Stimulated activated CD8-positive, alpha-beta memory T cell treated with anti-CD3 and anti-CD28 coated beads, Interleukin-12 subunit alpha, Interleukin-12 subunit beta, amount 100 ng/mL, for 24 hours (primary cell): ENCODE results near the gene SERINC5.
"Not testable (repeated sequence)": the region's sequence is repeated elsewhere in the genome, so short reads cannot be mapped to it uniquely, and the experiment has no call there.

Experiments
- DNase-seq: peaks from one replicate; pipeline ENCODE4 v3.0.0-alpha.2; 2020; ENCODE audit errors: extremely low read depth

SERINC5 gene

GRCh38 chr5:80227979-80228596 lies 27.8 kb downstream of the SERINC5 start:
- no peak for DNase-seq

- DNase-seq: no peak
These were observed 29.9 kb downstream of the SERINC5 start for GRCh38 chr5:80225934-80226326.

GRCh38 chr5:80225189-80225933 lies 30.5 kb downstream of the SERINC5 start:
- no peak for DNase-seq

- DNase-seq: no peak
These were observed 32.3 kb downstream of the SERINC5 start for GRCh38 chr5:80223561-80223960.

GRCh38 chr5:80220245-80220897 lies 35.5 kb downstream of the SERINC5 start:
- DNase-seq: no peak

- DNase-seq: no peak
These were observed 36.5 kb downstream of the SERINC5 start for GRCh38 chr5:80219391-80219790.

- DNase-seq: no peak
These were observed 38.2 kb downstream of the SERINC5 start for GRCh38 chr5:80217667-80218066.

GRCh38 chr5:80216753-80217596 lies 38.9 kb downstream of the SERINC5 start:
- DNase-seq: no peak

GRCh38 chr5:80216096-80216495 lies 39.8 kb downstream of the SERINC5 start:
- DNase-seq: no peak

GRCh38 chr5:80215523-80215922 lies 40.3 kb downstream of the SERINC5 start:
- DNase-seq: no peak

GRCh38 chr5:80213466-80213865 lies 42.4 kb downstream of the SERINC5 start:
- no peak for DNase-seq

GRCh38 chr5:80212171-80212667 lies 43.6 kb downstream of the SERINC5 start:
- DNase-seq: no peak

- DNase-seq: no peak
These were observed 44.5 kb downstream of the SERINC5 start for GRCh38 chr5:80211327-80211726.

- DNase-seq: no peak
These were observed 45.8 kb downstream of the SERINC5 start for GRCh38 chr5:80210014-80210413.

GRCh38 chr5:80208381-80208780 lies 47.5 kb downstream of the SERINC5 start:
- no peak for DNase-seq

- DNase-seq: no peak
These were observed 48.0 kb downstream of the SERINC5 start for GRCh38 chr5:80207832-80208231.

GRCh38 chr5:80206282-80206681 lies 49.6 kb downstream of the SERINC5 start:
- no peak for DNase-seq

GRCh38 chr5:80205846-80206245 lies 50.0 kb downstream of the SERINC5 start:
- no peak for DNase-seq

- no peak for DNase-seq
These were observed 50.8 kb downstream of the SERINC5 start for GRCh38 chr5:80204808-80205614.

GRCh38 chr5:80201763-80202162 lies 54.1 kb downstream of the SERINC5 start:
- DNase-seq: not testable (repeated sequence)

- DNase-seq: no peak
These were observed 56.9 kb downstream of the SERINC5 start for GRCh38 chr5:80198920-80199319.
